ENCODE measurements around the gene VSIR. TPM values are rescaled to one million over a fixed set of nuclear protein-coding genes. Genes with fewer than 3 reads are reported as not detected.

VSIR gene
- total and polyA plus RNA-seq, 11 donors = 32.6 to 181 (median 83.2) TPM

DNA sequence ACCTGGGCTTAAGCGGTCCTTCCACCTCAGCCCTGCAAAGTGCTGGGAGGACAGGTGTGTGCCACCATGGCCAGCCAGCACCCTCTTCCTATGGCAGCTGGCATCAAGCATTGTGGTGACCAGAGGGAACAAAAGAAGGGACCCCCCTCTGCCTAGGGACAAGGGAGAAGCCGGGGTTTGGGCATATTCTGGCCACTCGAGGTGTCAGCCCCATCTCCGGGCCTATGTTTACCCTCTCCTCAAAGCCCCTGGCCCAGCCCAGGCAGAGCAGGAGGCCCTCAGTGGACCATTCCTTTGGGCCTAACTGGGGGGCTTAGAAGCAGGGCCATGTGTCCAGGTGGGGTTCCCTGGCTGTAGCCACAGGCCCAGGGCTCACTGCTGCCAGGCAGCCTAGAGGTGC is 23.9 kb downstream of the VSIR start:
- Histone ChIP-seq H3K36me3 (peaks cover 0 to 46% (median 38%) of the 10 kb centered on the region in 9 donors), H3K4me1 (peaks cover 35 to 99% (median 57%) of the 10 kb centered on the region in 12 donors), H3K9me3 (no peaks in the 10 kb centered on the region), H3K27ac (peak overlapping the region; percentile 76 to 96 (median 86)), H3K4me3 (peak overlapping the region in 1 of 12 donors; percentile 10), H3K27me3 (no peaks in the 10 kb centered on the region)
- peak in 2 of 5 donors; percentile 26 to 57 for DNase-seq
- no peak for TF ChIP-seq CTCF (IDR thresholded peaks at IDR 0.05)
- no peak for TF ChIP-seq POLR2A (IDR thresholded peaks at IDR 0.05)
- intact Hi-C loops (cut with DNase I) = loop anchor here in 2 of 10 donors (2.0 to 5.0 kb wide), 3 partner anchors 15 to 37 kb away; no protein-coding TSS in a partner anchor
- ATAC-seq = no peak
- WGBS, 4 donors = 73 to 92% (median 87%) methylated on average over 4 of the region's 4 CpGs

- ATAC-seq = peak; percentile 54 to 75 (median 70)
- Histone ChIP-seq H3K36me3 (peaks cover 0 to 40% (median 33%) of the 10 kb centered on the region in 9 donors), H3K9me3 (no peaks in the 10 kb centered on the region), H3K4me3 (peak overlapping the region in 2 of 12 donors; percentile 8 to 10), H3K27ac (peak overlapping the region; percentile 76 to 96 (median 86)), H3K27me3 (no peaks in the 10 kb centered on the region), H3K4me1 (peaks cover 35 to 99% (median 56%) of the 10 kb centered on the region in 12 donors)
- intact Hi-C loops (cut with DNase I) = loop anchor here in 2 of 10 donors (2.0 to 5.0 kb wide), 3 partner anchors 16 to 36 kb away; no protein-coding TSS in a partner anchor
- peak in 4 of 12 donors; percentile 6 to 25 (median 14) for TF ChIP-seq CTCF (IDR thresholded peaks at IDR 0.05)
- peak in 1 of 2 donors; percentile 22 for TF ChIP-seq POLR2A (IDR thresholded peaks at IDR 0.05)
- DNase-seq = peak; percentile 81 to 91 (median 84)
- 11 to 24% (median 21%) methylated on average over 11 to 15 of the region's 15 CpGs for WGBS, 4 donors
Measured at GRCh38 chr10:71748671-71749191, 24.6 kb downstream of the VSIR start.

DNA sequence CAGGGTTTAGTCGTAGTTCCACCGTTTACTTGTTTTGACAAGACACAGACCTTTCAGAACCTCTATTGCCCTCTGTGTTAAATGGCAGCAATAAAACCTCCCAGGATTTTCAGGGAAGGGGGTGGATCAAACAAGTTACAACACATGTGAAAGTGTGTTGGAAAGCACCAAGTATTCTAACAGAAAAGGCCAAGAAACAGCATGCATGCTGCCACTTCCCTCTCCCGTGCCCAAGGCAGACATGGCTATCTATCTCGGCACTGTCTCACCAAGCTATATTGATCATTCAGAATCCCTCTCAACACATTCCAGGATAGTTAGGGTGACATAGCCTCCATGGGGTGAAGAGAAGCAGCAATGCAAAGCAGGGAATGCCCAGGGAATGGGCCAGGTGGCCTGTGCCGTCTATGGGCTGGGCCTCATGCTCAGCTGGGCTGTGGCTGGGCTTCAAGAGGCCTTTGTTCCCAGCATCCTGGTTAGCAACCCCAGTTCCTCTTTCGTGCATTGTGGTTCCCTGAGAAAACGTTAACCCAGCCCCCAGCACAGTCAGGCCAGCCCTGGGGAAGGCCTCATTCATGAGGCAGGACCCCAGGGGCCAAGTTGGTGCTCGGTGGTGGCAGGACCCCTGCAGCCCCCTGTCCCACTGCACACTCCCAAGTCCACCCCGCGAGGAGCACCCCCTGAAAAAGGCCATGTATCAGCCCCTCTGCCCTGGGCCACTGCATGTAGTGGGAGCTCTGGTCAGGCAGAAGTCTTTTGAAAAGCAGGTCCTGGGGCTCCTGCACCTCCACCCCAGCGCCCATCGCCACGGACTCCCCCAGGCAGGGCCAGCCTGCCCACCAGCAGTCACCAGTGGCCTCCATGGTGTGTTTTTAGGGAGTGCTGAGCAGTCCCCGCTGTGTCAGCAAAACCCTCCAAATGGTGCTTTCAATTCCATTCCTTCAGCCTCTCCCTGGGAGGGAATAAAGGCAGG is 25.5 kb downstream of the VSIR start:
- TF ChIP-seq CTCF (IDR thresholded peaks at IDR 0.05) = no peak
- no peak for TF ChIP-seq POLR2A (IDR thresholded peaks at IDR 0.05)
- intact Hi-C loops (cut with DNase I) = loop anchor here in 4 of 10 donors (2.0 to 5.0 kb wide), 4 partner anchors 17 to 36 kb away; partner anchors contain the start of gene VSIR (in 2 of the 4)
- Histone ChIP-seq H3K27ac (peak overlapping the region; percentile 76 to 96 (median 86)), H3K4me1 (peaks cover 34 to 98% (median 54%) of the 10 kb centered on the region in 12 donors), H3K9me3 (peaks cover 0 to 2% (median 0%) of the 10 kb centered on the region in 12 donors), H3K27me3 (no peaks in the 10 kb centered on the region), H3K4me3 (peak overlapping the region in 1 of 12 donors; percentile 10), H3K36me3 (peaks cover 0 to 32% (median 27%) of the 10 kb centered on the region in 9 donors)
- DNase-seq = peak in 4 of 5 donors; percentile 61 to 73 (median 65)
- ATAC-seq = peak in 3 of 4 donors; percentile 26 to 31 (median 27)
- WGBS, 4 donors = 64 to 74% (median 71%) methylated on average over 7 to 14 of the region's 14 CpGs

All from heart left ventricle (tissue), 16 donors.